NCI-H2196 (cell line): ENCODE data around the gene PRSS53.

Experiments used
- DNase-seq: peaks from one replicate; lab custom pipeline; 2025; ENCODE audit not compliant: unreplicated experiment; lab: John Stamatoyannopoulos, UW

The PRSS53 gene

DNA sequence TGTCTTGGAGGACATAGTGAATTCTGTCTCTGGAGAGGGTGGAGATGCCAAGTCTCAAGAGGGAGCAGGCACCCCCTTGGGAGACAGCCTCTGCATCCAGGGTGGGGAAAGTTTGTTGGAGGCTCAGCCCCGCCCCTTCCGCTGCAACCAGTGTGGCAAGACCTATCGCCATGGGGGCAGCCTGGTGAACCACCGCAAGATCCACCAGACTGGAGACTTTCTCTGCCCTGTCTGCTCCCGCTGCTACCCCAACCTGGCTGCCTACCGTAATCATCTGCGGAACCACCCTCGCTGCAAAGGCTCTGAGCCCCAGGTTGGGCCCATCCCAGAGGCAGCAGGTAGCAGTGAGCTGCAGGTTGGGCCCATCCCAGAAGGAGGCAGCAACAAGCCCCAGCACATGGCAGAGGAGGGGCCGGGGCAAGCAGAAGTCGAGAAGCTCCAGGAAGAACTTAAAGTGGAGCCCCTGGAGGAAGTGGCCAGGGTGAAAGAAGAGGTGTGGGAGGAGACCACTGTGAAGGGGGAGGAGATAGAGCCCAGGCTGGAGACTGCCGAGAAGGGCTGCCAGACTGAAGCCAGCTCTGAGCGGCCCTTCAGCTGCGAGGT lies 9.3 kb downstream of the PRSS53 start:
- no peak for DNase-seq

GRCh38 chr16:31078597-31079341 lies 10.0 kb downstream of the PRSS53 start:
- no peak for DNase-seq

GRCh38 chr16:31077592-31078396 lies 10.9 kb downstream of the PRSS53 start:
- no peak for DNase-seq

GRCh38 chr16:31077024-31077423 lies 11.7 kb downstream of the PRSS53 start:
- DNase-seq: no peak

- no peak for DNase-seq
Observed at GRCh38 chr16:31076319-31076718, 12.4 kb downstream of the PRSS53 start.

DNA sequence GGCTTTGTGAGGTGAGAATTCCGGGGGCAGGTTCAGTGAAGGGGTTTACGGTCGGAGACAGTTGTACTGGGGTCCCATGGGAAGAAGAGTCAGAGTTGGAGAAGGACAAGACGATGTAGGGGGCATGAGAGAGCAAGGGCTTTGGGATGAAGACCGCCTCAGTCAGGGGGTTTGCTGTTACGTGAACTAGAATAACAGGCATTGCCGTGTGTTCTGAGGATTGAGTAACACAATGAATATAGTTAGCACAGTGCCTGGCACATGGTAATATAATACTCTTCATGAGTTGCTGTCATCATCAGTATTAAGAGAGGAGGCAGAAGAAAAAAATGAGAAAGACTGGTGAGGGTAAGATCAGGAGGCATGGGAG lies 13.9 kb downstream of the PRSS53 start:
- no peak for DNase-seq

DNA sequence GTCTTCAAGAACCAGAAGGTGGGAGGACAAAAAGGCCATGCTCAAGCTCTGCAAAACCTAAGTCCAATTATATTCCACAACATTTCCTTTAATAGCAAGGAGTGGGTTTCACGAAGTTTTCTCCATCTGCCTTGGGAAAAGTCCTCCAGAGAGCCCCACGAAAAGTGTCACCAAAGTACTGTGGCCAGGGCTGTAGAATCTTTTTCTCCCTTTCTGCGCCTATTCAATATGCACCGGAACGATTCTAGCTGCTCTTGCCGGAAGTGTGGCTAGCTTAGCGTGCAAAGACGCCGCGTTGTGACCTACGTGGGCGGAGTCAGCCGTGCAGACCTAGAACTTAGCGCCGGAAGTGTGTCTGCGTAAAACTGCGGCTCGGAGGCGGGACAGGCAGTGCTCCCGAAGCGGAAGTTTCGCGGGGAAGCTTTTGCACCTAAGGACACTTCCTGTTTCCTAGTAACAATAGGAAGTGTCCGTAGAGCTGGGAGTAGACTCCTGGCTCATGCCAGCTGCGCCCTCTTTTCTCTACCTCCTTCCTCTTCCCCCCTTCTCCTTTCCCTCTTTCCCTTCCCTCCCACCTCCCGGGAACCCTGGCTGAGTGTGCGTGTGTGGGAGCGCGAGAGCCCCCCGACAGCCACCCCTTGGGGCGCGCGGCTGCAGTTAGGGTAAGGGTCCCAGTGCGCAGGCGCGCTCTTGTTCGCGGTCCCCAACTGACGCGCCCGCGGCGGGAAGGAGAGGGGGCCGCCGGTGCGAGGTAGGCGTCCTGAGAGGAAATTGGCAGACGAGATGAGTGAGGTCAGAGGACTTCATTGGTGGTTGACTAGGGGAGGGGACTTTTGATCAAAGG lies 14.6 kb downstream of the PRSS53 start, which contains the start of the genes ZNF646 and ZNF668:
TSS of gene ZNF646 (plus strand) at position 453 of the 844 bp plus-strand sequence. CDS start 1,903 bp downstream, outside the sequence.
TSS of gene ZNF668 (minus strand) at position 271 of the 844 bp plus-strand sequence. CDS start 9,781 bp downstream, outside the sequence.
- peak; percentile 99 for DNase-seq

GRCh38 chr16:31073142-31073969 lies 15.4 kb downstream of the PRSS53 start:
- peak; percentile 90 for DNase-seq

DNA sequence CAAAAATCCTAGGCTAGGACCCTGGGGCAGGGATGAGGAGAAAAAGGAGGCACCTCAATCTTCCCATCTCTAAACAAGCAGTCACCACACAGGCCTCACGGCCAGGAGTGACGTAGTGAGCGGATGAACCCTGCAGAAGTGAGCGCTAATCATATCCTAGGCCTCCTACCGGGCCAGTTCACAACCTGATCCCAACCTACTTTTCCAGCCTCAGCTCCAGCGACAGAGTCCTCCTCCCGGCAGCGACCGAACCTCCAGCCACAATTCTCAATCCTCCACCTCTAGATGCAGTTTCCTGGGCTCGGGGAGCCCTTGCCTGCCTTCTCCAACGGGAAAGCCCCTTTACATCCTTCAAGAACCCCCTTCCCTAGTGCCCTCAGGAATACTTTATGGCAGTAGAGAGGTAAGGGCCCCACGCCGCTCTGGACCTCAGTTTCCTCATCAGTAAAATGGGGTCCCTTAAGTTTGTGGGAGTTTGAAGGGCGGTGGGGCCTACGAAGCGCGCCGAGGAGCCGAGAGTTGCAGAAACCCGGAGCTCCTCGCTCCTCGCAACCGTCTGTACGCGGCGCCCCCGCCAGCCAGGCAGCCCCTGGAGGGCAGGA lies 16.1 kb downstream of the PRSS53 start:
- DNase-seq: peak; percentile 46

DNA sequence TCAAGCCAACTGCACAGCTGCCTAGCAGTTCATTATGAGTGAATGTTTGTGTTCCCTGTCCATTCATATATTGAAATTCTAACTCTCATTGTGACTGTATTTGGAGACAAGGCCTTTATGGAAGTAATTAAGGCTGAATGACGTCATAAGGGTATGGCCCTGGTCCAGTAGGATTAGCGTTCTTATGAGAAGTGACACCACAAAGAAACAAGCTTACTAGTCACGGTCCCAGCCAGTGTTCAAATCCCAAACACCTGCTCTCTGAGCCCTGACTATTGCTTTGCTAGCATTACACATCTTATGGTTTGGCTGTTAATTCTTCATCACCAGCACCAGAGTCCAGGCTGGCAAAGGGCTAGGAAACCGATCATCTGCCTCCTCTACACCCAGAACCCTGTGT lies 16.9 kb downstream of the PRSS53 start:
- peak; percentile 75 for DNase-seq

- no peak for DNase-seq
Observed at GRCh38 chr16:31067342-31067741, 21.4 kb downstream of the PRSS53 start.

DNA sequence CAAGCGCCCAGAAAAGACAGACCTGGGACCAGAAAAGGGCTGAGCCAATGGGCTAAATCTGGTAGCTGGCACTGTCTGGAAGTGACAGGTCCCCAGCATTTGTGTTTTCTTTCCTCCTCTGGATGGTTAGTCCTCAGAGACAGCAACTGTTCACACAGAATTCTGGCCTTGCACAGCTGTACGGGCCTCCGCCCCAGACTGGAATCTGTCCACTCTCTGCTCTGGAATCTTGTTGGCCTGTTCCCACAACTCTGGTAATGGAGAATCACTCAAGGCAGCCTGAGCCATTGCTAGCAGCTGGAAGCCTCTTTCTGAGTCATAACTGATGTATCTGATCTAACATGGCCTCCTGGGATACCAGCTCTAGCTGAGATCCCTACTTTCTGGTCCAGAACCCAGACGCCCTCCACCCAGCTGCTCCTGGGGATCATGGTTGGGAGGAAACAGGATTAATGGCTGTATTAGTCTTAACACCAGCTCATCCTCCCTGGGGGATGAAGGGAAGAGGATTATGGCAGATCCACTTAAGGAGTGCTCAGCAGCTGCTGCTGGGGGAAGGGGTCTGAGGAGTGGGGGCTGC lies 23.8 kb downstream of the PRSS53 start:
- DNase-seq: no peak

DNA sequence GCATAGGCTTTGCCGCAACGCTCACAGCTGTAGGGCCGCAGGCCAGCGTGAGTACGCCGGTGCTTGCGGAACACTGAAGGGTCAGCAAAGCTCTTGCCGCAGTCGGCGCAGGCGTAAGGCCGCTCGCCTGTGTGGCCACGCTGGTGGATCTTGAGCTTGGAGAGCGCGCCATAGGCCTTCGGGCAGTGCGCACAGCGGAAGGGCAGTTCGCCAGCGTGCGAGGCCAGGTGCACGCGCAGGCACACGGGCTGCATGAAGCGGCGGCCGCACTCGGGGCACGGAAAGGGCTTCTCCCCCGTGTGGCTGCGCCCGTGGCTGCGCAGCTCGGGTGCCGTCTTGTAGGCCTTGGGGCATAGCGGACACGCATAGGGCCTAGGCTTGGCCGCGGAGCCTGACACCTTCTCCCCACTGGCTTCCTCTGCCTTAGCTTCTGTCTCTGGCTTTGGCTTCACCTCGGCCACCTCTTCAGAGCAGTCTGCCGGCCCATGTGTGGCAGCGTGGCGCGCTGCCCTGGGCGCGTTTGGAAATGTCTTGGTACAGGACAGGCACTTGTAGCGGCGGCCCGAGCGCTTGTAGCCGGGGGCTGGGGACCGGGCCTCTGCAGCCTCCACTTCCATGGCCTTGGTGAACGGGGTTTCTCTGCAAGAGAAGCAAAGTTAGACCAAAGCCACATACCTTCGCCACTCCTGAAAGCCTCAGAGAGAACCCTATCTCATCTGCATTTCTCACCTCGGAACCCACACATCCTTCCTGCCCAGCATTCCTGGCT lies 24.7 kb downstream of the PRSS53 start:
- no peak for DNase-seq

GRCh38 chr16:31063495-31063842 lies 25.3 kb downstream of the PRSS53 start:
- DNase-seq: no peak

GRCh38 chr16:31061813-31062440 lies 26.8 kb downstream of the PRSS53 start:
- no peak for DNase-seq

GRCh38 chr16:31061126-31061812 lies 27.5 kb downstream of the PRSS53 start:
- no peak for DNase-seq

GRCh38 chr16:31055613-31056012 lies 33.1 kb downstream of the PRSS53 start:
- DNase-seq: no peak
